Measurements from ENCODE around the gene PTPRN2.
"Not testable (repeated sequence)": the region's sequence is repeated elsewhere in the genome, so short reads cannot be mapped to it uniquely, and the experiment has no call there.

Gene PTPRN2

GRCh38 chr7:158458096-158458495 is 129.5 kb downstream of the PTPRN2 start:
- DNase-seq, result no peak

- DNase-seq, result not testable (repeated sequence)
Observed at GRCh38 chr7:158457586-158457985, 130.0 kb downstream of the PTPRN2 start.

GRCh38 chr7:158454631-158455030 is 133.0 kb downstream of the PTPRN2 start:
- DNase-seq, result no peak

GRCh38 chr7:158453663-158454062 is 134.0 kb downstream of the PTPRN2 start:
- no peak for DNase-seq

GRCh38 chr7:158452331-158452730 is 135.3 kb downstream of the PTPRN2 start:
- DNase-seq, result no peak

- no peak for DNase-seq
Observed at GRCh38 chr7:158450476-158451124, 137.0 kb downstream of the PTPRN2 start.

GRCh38 chr7:158449942-158450341 is 137.7 kb downstream of the PTPRN2 start:
- DNase-seq, result no peak

- no peak for DNase-seq
Observed at GRCh38 chr7:158449266-158449665, 138.4 kb downstream of the PTPRN2 start.

- DNase-seq, result no peak
Observed at GRCh38 chr7:158448430-158449100, 139.1 kb downstream of the PTPRN2 start.

GRCh38 chr7:158447506-158448171 is 140.0 kb downstream of the PTPRN2 start:
- DNase-seq, result no peak

GRCh38 chr7:158447151-158447505 is 140.5 kb downstream of the PTPRN2 start:
- no peak for DNase-seq

GRCh38 chr7:158446706-158447105 is 140.9 kb downstream of the PTPRN2 start:
- DNase-seq, result no peak

- DNase-seq, result no peak
Observed at GRCh38 chr7:158446281-158446680, 141.3 kb downstream of the PTPRN2 start.

GRCh38 chr7:158445421-158446175 is 142.0 kb downstream of the PTPRN2 start:
- no peak for DNase-seq

GRCh38 chr7:158444501-158445420 is 142.9 kb downstream of the PTPRN2 start:
- DNase-seq, result no peak

- DNase-seq, result no peak
Observed at GRCh38 chr7:158443688-158444483, 143.7 kb downstream of the PTPRN2 start.

GRCh38 chr7:158443014-158443687 is 144.5 kb downstream of the PTPRN2 start:
- no peak for DNase-seq

GRCh38 chr7:158442260-158442659 is 145.4 kb downstream of the PTPRN2 start:
- no peak for DNase-seq

- no peak for DNase-seq
Observed at GRCh38 chr7:158439035-158439434, 148.6 kb downstream of the PTPRN2 start.

- DNase-seq, result no peak
Observed at GRCh38 chr7:158432369-158433341, 155.0 kb downstream of the PTPRN2 start.
